Peyer's patch (tissue), 4 donors: ENCODE measurements around the gene TRIM34. TPM values are rescaled to one million over a fixed set of nuclear protein-coding genes. Genes with fewer than 3 reads are reported as not detected.

ENCODE experiments used
- DNase-seq, 3 donors: peaks; one replicate each; pipeline ENCODE4 v3.0.0-alpha.2; 2017 to 2019
- H3K27ac ChIP-seq, 4 donors: fragments of 200-600 bp; sonication (generic); one replicate each; pipeline ENCODE4 v1.5.1; 2016 to 2019
- H3K27me3 ChIP-seq, 2 donors: fragments of 200-600 bp; sonication (generic); one replicate each; pipeline ENCODE4 v1.5.1; 2019
- H3K36me3 ChIP-seq, 3 donors: fragments of 200-600 bp; sonication (generic); one replicate each; pipeline ENCODE4 v1.5.1; 2016 to 2019
- H3K4me1 ChIP-seq, 4 donors: fragments of 200-600 bp; sonication (generic); one replicate each; pipeline ENCODE4 v1.5.1; 2016 to 2019
- H3K4me3 ChIP-seq, 4 donors: fragments of 200-600 bp; sonication (generic); 1 replicate in 3 of 4; 2 replicates in 1 of 4; pipeline ENCODE4 v1.5.1; 2016 to 2019; ENCODE audit warnings: mild to moderate bottlenecking in 1 of 4
- H3K9me3 ChIP-seq, 4 donors: fragments of 200-600 bp; sonication (generic); one replicate each; pipeline ENCODE4 v1.5.1; 2016 to 2019; ENCODE audit warnings: mild to moderate bottlenecking in 1 of 4
- POLR2A ChIP-seq, 2 donors: fragments of 450-650 bp; IDR thresholded peaks; one replicate each; pipeline ENCODE4 v1.5.1; 2017; ENCODE audit warnings: antibody characterized with exemption in 2 of 2, mild to moderate bottlenecking in 2 of 2, moderate library complexity in 2 of 2
- total RNA-seq, 4 donors: library from RNA; depleted of rRNA; stranded (reverse); fragments of >200 nt; gene quantifications; one replicate each; pipeline ENCODE4 v1.1.0, GENCODE V29; 2016
- TF ChIP-seq, protein P1 (sequence below), 6 experiments: fragments of 450-650 bp in 4 of 6; fragments of 200-600 bp in 2 of 6; sonication (generic) in 1 of 6; IDR thresholded peaks; one replicate each; pipeline ENCODE4 v1.5.1; 2017 to 2019; ENCODE audit warnings: antibody characterized with exemption in 6 of 6, mild to moderate bottlenecking in 3 of 6, moderate library complexity in 1 of 6

The TRIM34 gene
- total RNA-seq, 4 donors from 2014 or later, result 6.7 to 14.9 (median 11.0) TPM

DNA sequence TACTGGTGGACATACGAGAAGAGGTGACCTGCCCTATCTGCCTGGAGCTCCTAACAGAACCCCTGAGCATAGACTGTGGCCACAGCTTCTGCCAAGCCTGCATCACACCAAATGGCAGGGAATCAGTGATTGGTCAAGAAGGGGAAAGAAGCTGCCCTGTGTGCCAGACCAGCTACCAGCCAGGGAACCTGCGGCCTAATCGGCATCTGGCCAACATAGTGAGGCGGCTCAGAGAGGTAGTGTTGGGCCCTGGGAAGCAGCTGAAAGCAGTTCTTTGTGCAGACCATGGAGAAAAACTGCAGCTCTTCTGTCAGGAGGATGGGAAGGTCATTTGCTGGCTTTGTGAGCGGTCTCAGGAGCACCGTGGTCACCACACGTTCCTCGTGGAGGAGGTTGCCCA lies 21.5 kb upstream of the TRIM34 start:
- DNase-seq, result no peak
- H3K27ac ChIP-seq, result no peak overlapping the region
- H3K36me3 ChIP-seq, result no peaks in the 10 kb centered on the region

DNA sequence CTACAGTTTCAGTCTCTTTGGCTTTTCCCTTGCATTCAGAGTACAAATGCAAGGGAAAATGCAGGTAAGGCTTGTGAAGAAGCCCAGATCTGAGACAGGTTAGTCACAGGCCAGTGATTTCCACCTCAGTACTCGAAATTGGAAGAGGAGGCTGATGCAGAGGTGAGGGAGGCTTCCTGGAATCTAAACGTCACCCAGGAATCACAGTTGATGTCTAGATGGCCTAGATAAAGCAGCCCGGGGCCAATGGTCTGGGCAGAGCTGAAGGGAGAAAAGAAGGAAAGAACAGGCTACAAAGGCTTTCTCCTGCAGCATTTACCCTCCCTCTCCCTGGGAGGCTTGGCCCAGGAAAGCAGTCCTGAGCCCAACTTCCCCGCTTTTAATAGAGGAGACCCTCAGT lies 19.9 kb upstream of the TRIM34 start:
- Histone ChIP-seq H3K27me3 (no peaks in the 10 kb centered on the region), H3K36me3 (no peaks in the 10 kb centered on the region), H3K27ac (no peak overlapping the region), H3K4me1 (no peaks in the 10 kb centered on the region), H3K9me3 (no peaks in the 10 kb centered on the region), H3K4me3 (no peak overlapping the region)
- DNase-seq, result no peak
- TF ChIP-seq POLR2A (IDR thresholded peaks at IDR 0.05), result no peak
- TF ChIP-seq, protein P1, sequence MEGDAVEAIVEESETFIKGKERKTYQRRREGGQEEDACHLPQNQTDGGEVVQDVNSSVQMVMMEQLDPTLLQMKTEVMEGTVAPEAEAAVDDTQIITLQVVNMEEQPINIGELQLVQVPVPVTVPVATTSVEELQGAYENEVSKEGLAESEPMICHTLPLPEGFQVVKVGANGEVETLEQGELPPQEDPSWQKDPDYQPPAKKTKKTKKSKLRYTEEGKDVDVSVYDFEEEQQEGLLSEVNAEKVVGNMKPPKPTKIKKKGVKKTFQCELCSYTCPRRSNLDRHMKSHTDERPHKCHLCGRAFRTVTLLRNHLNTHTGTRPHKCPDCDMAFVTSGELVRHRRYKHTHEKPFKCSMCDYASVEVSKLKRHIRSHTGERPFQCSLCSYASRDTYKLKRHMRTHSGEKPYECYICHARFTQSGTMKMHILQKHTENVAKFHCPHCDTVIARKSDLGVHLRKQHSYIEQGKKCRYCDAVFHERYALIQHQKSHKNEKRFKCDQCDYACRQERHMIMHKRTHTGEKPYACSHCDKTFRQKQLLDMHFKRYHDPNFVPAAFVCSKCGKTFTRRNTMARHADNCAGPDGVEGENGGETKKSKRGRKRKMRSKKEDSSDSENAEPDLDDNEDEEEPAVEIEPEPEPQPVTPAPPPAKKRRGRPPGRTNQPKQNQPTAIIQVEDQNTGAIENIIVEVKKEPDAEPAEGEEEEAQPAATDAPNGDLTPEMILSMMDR (IDR thresholded peaks at IDR 0.05), result no peak

More for the DNA sequence above, 21.5 kb upstream of the TRIM34 start:
- Histone ChIP-seq H3K4me3 (no peak overlapping the region), H3K4me1 (no peaks in the 10 kb centered on the region), H3K27me3 (no peaks in the 10 kb centered on the region), H3K9me3 (no peaks in the 10 kb centered on the region)
- TF ChIP-seq, protein P1 (IDR thresholded peaks at IDR 0.05), result no peak
- TF ChIP-seq POLR2A (IDR thresholded peaks at IDR 0.05), result no peak

DNA sequence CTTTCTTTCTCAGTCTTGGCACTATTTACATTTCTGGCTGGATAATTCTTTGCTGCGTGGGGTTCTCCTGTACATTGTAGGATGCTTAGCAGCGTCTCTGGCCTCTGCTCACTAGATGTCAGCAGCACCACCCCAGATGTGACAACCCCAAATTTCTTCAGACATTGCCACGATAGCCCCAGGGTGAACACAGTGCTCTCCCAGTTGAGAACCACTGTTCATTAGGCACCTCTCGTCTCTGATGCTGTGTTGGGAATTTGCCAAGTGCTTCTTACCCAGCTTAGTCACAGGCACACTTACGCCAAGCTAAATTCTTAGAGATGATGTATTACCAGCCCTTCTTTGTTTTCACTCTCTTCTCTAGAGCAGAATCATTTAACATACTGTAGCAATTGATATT lies 19.0 kb upstream of the TRIM34 start:
- H3K9me3 ChIP-seq, result no peaks in the 10 kb centered on the region
- DNase-seq, result no peak
- TF ChIP-seq, protein P1 (IDR thresholded peaks at IDR 0.05), result no peak
- TF ChIP-seq POLR2A (IDR thresholded peaks at IDR 0.05), result no peak
- H3K4me3 ChIP-seq, result no peak overlapping the region
- no peaks in the 10 kb centered on the region for H3K4me1 ChIP-seq
- no peak overlapping the region for H3K27ac ChIP-seq
- no peaks in the 10 kb centered on the region for H3K36me3 ChIP-seq
- no peaks in the 10 kb centered on the region for H3K27me3 ChIP-seq

DNA sequence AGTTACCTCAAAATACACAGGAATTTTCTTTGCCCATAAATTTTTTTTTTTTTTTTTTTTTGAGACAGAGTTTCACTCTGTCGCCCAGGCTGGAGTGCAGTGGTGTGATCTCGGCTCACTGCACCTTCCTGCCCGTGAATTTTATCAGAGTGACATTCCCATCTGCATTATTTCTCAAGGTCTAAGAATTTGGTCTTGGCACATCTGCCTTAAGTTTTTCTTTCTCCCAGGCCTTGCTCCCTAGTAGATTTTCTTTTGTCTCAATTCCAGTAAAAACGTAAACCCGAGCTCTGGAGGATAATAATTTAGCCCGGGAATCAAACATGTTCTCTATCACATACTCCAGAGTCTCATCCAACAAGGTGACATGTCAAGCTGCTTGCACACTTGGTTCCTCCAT lies 16.0 kb upstream of the TRIM34 start:
- Histone ChIP-seq H3K4me3 (no peak overlapping the region), H3K27ac (no peak overlapping the region), H3K36me3 (no peaks in the 10 kb centered on the region), H3K4me1 (no peaks in the 10 kb centered on the region), H3K9me3 (no peaks in the 10 kb centered on the region), H3K27me3 (no peaks in the 10 kb centered on the region)
- DNase-seq, result no peak
- TF ChIP-seq, protein P1 (IDR thresholded peaks at IDR 0.05), result no peak
- TF ChIP-seq POLR2A (IDR thresholded peaks at IDR 0.05), result no peak

DNA sequence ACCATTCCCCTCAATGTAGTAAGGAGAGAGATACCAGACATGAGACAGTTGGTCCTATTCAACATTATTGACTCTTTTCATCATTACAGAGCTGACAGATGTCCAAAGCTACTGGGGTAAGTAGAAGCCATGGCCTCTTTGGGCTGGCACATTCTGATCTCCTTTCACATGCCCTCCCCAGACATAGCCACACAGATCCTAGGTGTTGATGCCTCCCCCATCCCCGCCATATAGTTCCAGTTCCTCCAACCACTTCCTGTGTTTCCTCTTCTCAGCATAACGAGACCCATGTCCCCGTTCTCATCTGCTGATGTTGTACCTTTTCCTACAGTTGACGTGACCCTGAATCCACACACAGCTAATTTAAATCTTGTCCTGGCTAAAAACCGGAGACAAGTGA lies 14.4 kb upstream of the TRIM34 start:
- TF ChIP-seq, protein P1 (IDR thresholded peaks at IDR 0.05), result no peak
- TF ChIP-seq POLR2A (IDR thresholded peaks at IDR 0.05), result no peak
- Histone ChIP-seq H3K9me3 (no peaks in the 10 kb centered on the region), H3K27me3 (no peaks in the 10 kb centered on the region), H3K36me3 (no peaks in the 10 kb centered on the region), H3K27ac (no peak overlapping the region), H3K4me3 (no peak overlapping the region), H3K4me1 (no peaks in the 10 kb centered on the region)
- DNase-seq, result no peak

DNA sequence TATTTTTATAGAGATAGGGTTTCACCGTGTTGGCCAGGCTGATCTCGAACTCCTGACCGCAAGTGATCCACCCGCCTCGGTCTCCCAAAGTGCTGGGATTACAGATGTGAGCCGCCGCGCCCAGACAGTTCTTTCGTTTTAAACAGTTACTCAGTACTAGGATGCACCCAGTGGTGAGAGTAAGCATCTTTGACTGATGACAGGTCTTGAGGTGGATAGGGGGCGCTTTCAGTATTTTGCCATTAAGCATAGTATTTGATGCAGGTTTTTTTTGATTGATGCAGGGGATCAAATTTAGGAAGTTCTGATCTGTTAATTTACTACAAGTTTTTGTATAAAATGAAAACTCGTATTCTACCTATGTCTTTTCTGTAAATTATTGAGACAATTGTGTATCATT lies 13.2 kb upstream of the TRIM34 start:
- H3K4me1 ChIP-seq, result no peaks in the 10 kb centered on the region
- no peak for TF ChIP-seq POLR2A (IDR thresholded peaks at IDR 0.05)
- TF ChIP-seq, protein P1 (IDR thresholded peaks at IDR 0.05), result no peak
- no peak overlapping the region for H3K4me3 ChIP-seq
- no peak for DNase-seq
- no peaks in the 10 kb centered on the region for H3K36me3 ChIP-seq
- H3K27ac ChIP-seq, result no peak overlapping the region
- H3K27me3 ChIP-seq, result no peaks in the 10 kb centered on the region
- no peaks in the 10 kb centered on the region for H3K9me3 ChIP-seq
